Brain microvascular endothelial cell (primary cell): Measurements from ENCODE around the gene DYNC1H1.

ENCODE experiments used
- DNase-seq: peaks from one replicate; pipeline ENCODE4 v3.0.0-alpha.2; 2020
- H3K27ac ChIP-seq: fragments of 250-450 bp; sonication (Bioruptor Pico); 2 replicates; pipeline ENCODE4 v1.5.1; 2020; ENCODE audit warnings: mild to moderate bottlenecking, moderate library complexity
- H3K27me3 ChIP-seq: fragments of 250-450 bp; sonication (Bioruptor Pico); replicated peaks from 2 replicates; pipeline ENCODE4 v1.5.1; 2020; ENCODE audit warnings: mild to moderate bottlenecking
- H3K36me3 ChIP-seq: fragments of 250-450 bp; sonication (Bioruptor Pico); replicated peaks from 2 replicates; pipeline ENCODE4 v1.5.1; 2020; ENCODE audit warnings: mild to moderate bottlenecking
- H3K4me3 ChIP-seq: 2 replicates; pipeline ENCODE4 v1.5.1; 2011; ENCODE audit warnings: low read depth, mild to moderate bottlenecking, control low read depth, low read length, moderate library complexity
- CTCF ChIP-seq: IDR thresholded peaks from 2 replicates; pipeline ENCODE4 v1.5.1; 2011; ENCODE audit warnings: low read depth, mild to moderate bottlenecking, moderate library complexity, low read length, control low read depth, inconsistent platforms; ENCODE audit errors: missing control alignments
- in situ Hi-C: cut with HindIII; loops from 2 replicates; pipeline ENCODE4 v1.10.0; 2017; ENCODE audit warnings: low sequenced_read_pairs, low pct_ligation_motif_present

DYNC1H1 gene

GRCh38 chr14:101961011-101961721 lies 3.2 kb upstream of the DYNC1H1 start:
- DNase-seq: peak; percentile 71

GRCh38 chr14:101961746-101962502 lies 2.4 kb upstream of the DYNC1H1 start:
- H3K27me3 ChIP-seq: no peaks in the 10 kb centered on the region
- DNase-seq: no peak
- no peak for TF ChIP-seq CTCF
- H3K36me3 ChIP-seq: peaks cover 4% of the 10 kb centered on the region
- in situ Hi-C loops: no loop called here
- peak overlapping the region; percentile 47 for H3K27ac ChIP-seq
- no peak overlapping the region for H3K4me3 ChIP-seq

More at GRCh38 chr14:101961011-101961721, 3.2 kb upstream of the DYNC1H1 start:
- H3K4me3 ChIP-seq: no peak overlapping the region
- no peaks in the 10 kb centered on the region for H3K27me3 ChIP-seq
- H3K36me3 ChIP-seq: peaks cover 4% of the 10 kb centered on the region
- in situ Hi-C loops: no loop called here
- TF ChIP-seq CTCF: peak; percentile 96
- no peak overlapping the region for H3K27ac ChIP-seq

GRCh38 chr14:101962503-101962874 lies 1.9 kb upstream of the DYNC1H1 start:
- Histone ChIP-seq H3K36me3 (peaks cover 4% of the 10 kb centered on the region), H3K4me3 (no peak overlapping the region), H3K27me3 (no peaks in the 10 kb centered on the region), H3K27ac (peak overlapping the region; percentile 47)
- no peak for TF ChIP-seq CTCF
- peak; percentile 92 for DNase-seq
- in situ Hi-C loops: no loop called here

GRCh38 chr14:101963052-101963451 lies 1.3 kb upstream of the DYNC1H1 start:
- Histone ChIP-seq H3K36me3 (peaks cover 4% of the 10 kb centered on the region), H3K27me3 (no peaks in the 10 kb centered on the region), H3K4me3 (no peak overlapping the region), H3K27ac (peak overlapping the region; percentile 47)
- TF ChIP-seq CTCF: no peak
- in situ Hi-C loops: no loop called here
- no peak for DNase-seq

GRCh38 chr14:101963656-101964296 lies 597 bp upstream of the DYNC1H1 start:
- no peak for TF ChIP-seq CTCF
- H3K36me3 ChIP-seq: peaks cover 4% of the 10 kb centered on the region
- H3K27me3 ChIP-seq: no peaks in the 10 kb centered on the region
- no peak for DNase-seq
- peak overlapping the region; percentile 32 for H3K4me3 ChIP-seq
- in situ Hi-C loops: no loop called here
- H3K27ac ChIP-seq: peak overlapping the region; percentile 15
